Fibroblast of the conjunctiva (primary cell): Measurements from ENCODE around the gene ARHGAP15.

Experiments
- DNase-seq: peaks from one replicate; pipeline ENCODE4 v3.0.0-alpha.2; 2010; ENCODE audit warnings: low read depth

The ARHGAP15 gene

DNA sequence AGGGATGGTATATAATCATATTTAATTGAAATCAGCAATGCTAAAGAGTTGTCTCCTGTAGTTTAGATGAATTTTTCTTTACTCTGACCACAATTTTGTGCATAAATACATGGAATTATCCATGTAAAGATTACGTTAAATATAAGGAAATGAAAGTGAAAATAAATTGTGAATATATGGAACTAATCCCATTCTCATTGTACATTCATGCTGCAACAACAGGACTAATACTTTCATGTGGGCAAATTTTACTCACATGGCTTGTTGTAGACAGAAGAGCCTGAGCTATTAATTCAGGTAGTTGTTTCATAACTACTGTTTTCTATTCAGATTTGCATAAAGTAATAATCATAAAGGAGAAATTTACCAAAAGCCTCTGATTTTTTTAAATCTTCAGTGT lies 357.8 kb downstream of the ARHGAP15 start:
- DNase-seq: no peak

DNA sequence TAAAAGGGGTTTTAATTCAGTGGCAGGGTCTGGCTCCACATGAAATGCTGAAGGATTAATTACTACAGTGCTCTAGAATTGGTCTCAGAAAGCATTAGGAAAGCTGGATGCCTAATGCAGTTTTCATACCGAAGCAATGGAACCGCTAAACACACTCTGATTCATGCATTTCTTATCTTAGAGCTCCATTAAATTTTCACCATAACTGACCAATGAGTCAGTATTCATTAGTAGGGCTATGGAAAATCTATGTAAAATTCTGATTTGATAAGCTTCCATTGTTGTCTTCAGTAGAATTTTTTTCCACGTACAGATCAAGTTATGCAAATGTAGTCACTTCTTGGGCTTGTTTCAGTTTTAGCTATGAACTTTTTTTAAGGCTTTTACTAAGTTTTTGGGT lies 359.9 kb downstream of the ARHGAP15 start:
- no peak for DNase-seq

DNA sequence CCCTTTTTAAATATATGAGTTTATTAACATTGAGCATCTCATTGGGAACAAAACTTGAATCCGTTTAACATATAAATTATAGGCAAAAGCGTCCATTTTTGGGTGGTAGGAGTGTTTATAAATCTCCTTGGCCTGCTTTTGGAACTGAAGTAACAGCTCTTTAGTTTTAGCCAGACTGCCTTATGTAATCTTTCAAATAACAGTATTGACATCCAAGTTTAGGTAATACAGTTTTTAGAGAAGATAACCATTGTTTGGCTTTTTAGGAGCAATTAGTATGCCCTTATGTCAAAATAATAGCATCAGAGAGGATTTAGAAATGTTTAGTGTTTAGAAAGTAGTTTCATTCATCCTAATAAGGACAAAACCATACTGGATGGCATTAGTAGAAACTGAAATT lies 361.9 kb downstream of the ARHGAP15 start:
- no peak for DNase-seq

DNA sequence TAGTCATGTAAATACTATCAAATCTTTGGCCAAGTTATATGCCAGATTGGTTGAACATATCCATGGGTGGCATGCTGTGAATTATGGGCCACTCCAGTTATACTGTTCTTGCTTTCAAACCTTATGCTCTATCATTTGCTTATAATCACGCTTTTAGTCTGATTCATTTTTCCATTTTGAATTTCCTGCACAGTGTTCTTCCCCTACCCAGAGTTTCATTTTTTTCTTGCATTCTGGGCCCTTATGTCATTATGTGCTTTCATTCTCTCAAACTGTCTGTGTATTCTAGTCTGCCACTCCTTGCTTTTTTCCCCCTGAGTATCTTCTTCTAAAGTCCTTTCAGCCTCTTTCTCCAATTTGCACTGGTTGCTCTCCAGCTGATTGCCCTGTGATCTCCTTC lies 364.1 kb downstream of the ARHGAP15 start:
- DNase-seq: no peak

DNA sequence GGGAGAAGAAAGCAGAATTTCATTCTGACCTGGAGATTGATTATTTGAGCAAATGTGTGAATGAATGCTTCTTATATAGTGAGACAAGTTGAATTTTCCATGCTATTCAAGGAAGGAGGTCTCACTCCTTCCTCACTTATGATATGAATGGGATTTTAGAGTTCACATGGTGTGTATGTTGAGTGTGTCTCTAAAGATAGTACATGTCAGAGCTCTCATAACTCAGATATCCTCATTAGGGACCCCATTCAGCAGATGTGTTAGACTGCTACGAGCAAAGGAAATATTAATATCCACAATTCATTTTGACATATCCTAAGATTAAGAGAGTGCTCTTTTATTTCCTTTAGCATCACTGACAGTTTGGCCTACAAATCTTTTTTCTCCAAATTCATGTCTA lies 368.5 kb downstream of the ARHGAP15 start:
- DNase-seq: no peak

DNA sequence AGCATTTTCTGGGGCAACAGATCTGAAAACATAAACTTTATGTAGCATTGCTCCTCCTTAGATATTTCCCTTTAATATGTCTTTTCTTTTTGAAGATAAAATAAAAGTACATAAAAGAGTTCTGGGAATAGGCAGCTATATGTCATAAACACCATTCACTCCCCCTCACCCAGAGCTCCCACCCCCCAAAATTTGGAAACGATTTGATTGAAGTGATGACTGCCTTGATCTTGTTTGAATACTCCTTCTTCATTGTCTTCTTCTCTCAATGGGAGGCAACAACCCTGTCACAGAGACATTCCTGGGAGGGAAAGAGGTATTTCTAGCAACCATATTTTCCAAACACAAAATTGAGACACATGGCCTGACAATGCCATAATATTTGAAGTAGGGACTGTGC lies 369.3 kb downstream of the ARHGAP15 start:
- no peak for DNase-seq

DNA sequence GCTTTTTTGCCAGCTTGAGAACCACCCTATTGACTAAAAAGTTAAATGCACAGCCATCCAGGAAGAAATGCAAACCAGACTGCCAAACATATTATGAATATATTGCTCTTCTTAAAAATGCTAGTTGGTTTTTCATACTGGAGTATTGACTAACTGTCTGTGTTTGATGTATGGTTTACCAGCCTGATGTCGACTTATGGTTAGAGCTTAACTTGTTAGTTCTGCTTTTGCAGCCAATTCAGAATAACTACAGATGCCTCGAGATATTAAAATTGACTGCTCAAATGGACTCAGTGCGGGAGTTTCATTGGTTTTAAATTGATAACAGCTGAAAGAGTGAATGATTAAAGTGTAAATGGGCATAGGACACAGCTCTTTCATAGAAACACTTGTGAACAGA lies 369.8 kb downstream of the ARHGAP15 start:
- no peak for DNase-seq

DNA sequence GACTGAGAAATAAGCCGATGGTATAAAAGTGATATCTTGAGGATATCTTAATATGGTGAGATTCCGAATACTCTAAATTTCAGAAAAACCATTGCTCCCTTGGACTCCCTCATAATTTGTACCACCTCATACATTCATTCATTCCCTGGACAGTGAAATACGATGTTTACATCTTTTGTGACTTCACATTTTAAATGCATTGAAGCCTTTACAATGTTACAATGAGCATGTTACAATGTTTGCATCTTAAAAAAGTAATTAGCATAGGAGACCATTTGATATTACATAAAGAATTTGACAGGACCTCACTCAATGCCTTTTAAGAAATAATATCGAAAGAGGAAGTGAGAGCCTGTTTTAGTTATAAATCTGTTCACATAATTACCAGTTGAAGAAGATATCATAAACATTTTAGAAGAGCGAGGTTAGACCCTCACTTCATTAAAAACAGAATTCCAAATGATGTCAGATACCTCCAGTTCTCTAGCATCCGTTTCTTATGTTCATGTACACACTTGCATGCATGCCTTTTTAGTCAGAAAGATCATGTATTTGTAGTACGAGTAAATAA lies 372.0 kb downstream of the ARHGAP15 start:
- DNase-seq: no peak

DNA sequence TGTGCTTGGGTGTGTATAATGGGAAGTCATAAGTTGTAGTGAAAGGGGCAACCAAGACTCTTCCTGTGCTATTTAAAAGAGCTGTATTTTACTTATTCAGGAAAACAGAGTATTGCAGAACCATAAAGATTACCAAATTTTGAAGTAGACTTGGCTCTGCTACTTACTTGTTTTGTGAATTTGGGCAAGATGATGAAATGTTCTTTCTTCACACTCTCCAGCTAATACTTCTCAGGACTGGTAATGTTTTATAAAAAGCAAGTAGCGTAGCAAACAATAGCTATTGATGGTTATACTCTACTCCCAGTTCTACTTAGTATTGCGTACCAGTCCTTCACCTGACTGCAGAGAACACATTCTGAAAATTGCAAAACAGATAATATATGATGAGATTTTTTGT lies 374.1 kb downstream of the ARHGAP15 start:
- no peak for DNase-seq

DNA sequence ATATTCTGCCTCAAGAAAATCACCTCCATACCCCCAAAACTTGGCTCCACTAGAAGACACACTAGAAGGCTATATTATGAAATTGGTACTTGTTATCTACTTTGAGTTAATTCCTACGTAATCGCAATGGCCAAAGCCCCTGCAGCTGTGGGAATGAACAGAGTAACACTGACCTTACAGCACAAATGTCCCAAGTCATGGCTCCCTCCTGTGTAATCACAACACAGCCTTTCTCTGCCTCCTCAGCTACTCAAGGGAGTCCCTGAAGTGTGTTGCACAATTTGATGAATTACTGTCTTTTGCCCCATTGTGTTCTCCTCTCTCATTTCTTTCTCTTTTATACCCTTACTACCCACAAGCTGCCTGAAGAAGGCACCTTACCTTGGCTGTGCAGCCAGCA lies 375.2 kb downstream of the ARHGAP15 start:
- DNase-seq: no peak

DNA sequence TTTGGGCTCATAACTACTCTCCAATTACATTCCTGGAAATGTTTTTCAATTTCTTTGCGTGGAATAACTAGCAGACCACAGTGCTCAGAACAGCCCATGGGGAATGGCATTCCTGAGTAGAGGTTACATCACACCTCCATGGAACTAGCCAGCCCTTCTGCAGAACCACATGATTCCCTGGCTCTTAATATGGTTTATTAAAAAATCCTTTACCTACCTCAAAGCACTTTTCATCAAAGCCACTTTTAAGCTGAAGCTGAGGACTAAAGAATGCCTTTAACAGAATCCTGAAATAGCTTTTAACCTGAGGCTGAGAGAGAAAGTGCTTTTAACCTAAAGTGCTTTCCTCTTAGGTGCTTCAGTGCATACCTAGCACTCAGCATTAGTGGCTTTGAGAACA lies 376.3 kb downstream of the ARHGAP15 start:
- DNase-seq: no peak

DNA sequence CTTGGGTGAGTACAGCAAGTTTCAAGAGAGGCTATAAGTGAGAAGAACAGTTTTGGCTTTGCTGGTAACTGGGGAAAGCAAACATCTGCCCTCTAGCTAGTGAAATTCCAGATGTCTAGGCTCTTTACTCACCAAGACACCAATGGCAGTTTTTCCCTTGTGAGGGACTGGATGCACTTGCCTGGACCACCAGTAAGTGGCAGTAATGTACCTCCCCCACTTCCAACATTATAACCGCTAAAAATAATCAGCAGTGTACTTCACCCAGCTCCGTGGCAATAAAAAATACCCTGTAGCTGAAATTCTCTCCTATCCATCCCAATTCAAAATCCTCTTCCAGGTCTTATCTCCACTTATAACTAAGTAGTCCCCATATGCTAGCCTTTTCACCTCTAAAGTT lies 383.9 kb downstream of the ARHGAP15 start:
- DNase-seq: peak; percentile 55

DNA sequence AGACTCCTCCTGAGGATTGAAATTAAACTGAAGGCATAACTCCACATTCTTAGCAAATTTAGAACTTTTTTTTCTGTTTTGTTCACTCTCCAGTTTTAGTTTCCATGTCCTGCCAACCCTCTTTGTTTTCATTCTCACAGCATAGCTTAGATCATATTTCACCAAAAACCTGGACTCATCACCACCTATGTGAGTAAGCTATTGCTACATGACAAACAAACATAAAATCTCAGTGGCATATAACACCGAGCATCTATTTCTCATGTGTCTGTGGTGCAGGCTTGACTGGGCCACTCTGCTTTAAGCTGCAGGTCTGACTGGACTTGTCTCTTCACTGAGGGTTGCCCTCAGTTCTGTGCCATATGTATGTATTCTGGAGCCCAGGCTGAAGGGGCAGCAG lies 385.2 kb downstream of the ARHGAP15 start:
- no peak for DNase-seq

DNA sequence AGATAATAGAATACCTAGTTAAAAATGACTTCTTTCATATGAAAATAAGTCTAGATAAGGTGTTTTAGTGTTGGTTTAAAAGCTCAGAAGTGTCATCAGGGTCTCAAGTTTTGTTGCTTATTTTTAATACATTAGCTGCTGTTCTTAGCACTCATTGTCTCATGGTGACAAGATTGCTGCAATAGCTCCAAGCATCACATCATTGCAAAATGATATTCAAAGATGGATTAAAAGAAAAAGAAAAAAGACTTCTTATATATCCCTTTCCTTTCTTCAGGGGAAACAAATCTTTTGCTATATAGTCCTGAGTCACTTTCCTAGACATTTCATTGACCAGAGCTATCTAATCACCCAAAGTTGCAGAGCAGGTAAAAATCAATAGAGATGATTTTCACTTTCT lies 386.1 kb downstream of the ARHGAP15 start:
- DNase-seq: no peak

DNA sequence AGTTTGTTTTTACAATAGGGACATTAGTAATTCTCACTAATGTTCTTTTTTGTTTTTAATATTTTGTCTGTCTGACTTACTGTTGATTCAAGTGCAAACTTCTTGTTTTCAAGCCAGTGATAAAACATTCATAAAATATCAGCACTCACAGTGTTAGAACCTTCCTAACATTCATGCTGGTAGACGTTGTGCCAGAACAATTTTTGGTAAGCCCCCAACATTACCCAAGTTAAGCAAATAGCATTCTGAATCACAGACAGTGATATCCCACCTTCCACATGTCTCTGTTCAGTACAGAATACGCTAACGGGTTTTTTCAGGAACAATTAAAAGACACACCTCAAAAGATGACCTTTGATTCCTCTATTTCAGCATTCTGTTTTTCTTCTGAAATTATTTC lies 390.3 kb downstream of the ARHGAP15 start:
- DNase-seq: no peak

DNA sequence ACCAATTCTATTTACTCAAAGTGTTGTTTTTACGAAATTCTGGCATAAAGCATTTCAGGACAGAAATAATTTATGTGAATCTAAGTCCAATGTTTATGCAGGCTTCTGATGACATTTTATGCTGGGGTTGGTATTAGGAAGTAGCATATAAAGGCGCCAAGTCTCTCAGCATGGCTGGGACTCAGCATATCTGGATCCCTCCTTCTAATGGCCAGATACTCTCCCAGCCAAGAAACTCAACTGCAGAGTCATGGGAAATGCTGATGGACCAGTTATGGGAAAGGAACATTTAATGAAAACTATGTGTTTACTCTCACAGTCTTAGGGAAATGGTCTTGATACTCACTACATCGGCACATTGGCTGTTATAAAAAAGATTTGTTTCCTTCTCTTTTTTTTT lies 392.2 kb downstream of the ARHGAP15 start:
- DNase-seq: no peak

DNA sequence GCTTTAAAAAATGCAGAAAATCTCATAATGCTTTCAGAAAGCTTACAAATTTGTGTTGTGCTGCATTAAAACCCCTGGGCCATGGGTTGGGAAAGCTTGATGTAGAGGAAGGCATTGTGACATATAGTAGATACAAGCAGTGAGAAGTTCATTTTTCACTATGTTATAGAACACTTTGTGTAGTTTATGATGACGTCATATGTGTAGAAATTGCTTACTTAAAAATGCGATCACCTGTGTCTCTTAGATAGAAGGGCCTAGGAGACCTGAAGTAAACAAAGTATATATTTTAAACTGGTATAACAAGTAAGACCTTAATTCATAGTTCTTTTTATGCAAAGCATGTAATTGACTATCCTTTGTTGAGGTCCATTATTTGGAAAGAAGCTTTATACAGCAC lies 393.5 kb downstream of the ARHGAP15 start:
- no peak for DNase-seq

DNA sequence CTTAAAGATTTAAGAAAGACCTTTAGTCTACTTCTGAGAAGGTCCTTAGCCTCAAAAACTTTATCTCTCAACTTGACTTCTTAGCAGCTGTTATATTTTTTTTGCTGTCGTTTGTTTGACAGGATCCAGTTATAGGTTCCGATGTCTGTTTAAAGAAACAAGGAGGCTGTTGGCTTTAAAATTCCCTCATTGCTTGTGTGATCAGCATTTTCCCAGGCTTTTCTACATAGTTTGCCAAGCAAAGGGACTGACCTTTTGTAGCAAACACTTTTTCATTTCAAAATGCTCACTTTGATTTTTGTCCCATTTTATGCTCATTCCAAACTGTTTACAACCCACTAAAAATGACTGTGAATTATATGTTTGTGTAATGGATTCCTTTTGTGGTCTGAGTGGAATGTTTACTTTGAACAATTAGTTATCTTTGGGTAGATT lies 394.9 kb downstream of the ARHGAP15 start:
- DNase-seq: no peak

DNA sequence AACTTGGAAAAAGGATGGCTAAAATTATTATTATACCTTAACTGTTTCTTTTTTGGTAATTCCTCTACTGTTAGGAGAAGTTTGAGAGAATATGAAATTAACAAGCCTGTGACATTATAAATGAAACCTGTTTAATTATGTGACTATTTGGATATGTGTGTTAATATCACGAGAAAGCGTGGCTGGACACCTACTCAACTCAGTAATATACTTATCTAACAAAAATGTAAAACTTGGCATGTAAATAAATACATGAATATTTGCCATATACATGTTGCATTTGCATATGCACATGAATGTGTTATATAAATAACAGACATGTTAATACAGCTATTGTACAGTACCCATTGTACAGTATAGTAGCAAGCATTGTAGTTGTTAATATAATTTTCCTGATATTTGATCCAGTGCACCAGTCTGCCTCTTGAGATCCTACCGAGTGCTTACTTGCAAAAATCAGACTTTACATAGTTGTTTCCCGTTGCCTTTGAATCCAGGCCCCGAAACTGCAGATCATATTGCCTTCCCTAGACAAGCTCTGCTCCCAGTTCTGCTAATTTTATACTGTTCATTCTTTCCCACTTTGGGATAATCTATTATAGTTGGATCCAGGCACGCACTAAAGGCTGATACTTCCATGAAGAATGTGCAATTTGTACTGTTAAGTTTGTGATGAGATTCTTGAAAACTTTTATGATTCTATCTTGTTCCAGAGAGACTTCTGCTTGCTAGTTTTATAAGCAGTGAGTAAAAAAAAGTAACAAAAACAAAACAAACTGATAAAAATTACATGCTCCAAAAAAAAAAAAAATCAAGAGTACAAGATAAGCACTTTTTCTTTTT lies 395.6 kb downstream of the ARHGAP15 start:
- DNase-seq: no peak

DNA sequence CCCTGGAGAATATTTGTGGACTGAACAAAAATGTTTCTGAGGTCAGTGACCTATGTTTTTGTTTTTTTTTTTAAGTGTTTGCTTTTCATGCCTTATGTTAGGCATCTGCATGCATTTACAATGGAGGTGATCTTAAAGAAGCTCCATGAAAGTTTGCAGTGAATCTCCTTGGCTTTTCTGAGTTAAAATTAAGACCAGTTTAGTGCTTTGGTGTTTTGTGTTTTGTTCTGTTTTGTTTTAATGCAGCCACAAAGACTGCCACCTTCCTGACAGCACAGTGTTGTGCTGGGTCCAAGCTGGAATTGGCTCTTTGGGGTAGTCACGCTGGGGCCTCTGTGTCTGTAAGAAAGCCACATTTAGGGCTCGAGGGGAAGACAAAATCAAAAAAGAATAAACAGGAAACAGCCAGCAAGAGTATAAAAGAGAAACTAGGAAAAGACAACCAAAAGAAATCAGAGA lies 396.2 kb downstream of the ARHGAP15 start:
- no peak for DNase-seq

DNA sequence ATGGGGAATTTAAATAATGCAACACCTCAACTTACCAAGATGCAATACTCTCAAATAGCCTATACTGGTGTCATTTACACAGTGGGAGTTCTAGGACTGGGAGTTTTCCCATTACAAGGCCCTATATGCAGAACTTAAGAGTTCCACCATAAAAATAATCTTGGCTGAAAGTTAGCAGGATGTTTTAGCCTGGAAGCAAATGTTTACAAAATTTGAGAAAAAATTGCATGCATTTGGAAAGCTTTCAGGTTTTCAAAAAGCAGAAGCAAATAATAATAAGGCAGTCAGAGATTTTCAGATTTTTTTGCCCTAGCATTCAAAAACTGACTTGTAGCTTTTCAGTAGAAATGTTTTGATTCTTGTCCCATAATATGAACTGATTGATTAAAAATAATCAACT lies 397.3 kb downstream of the ARHGAP15 start:
- no peak for DNase-seq

DNA sequence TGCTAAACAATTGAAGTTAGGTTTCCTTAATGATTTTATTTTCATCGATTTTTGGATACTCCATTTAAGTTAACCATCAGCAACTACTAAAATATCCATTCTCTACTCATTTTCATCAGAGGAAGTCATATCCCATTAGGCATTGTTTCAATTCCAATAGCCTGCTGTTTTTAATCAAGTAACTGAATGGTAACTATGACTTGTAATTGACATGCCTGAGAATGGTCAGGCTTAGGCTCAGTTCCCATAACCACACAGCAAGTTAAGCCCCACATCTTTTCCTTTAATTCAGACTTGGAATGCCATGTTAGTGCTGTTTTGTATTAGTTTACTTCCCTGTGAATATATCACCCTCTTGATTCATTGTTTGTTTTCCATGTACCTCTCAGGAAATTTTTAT lies 398.8 kb downstream of the ARHGAP15 start:
- DNase-seq: no peak

DNA sequence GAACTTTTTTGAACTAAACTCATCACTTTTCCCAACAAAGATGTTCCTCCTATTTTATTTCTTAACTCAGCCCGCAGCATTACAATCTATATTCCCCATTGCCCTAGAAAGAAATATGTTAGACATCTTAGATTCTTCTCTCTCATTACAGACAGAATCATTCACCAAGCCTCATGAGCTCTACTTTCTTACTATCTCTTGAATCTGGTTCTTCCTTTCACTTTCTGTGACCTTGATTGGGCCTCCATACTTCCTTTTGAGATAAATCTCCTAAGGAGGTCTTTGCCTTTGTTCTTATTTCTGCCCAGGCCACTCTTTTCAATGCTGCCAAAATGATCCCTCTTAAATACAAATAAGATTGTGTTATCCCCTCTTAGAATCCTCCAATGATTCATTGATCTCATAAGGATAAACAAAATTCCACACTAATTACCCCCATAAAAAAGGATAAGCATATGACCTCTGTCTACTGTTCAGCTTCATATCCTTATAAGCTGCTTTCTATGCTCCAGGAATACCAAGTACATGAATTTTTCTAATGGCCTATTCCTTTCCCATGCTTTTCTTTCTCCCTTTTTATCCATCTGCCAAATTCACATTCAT lies 400.0 kb downstream of the ARHGAP15 start:
- DNase-seq: no peak
